RPMI7951 (cell line): ENCODE results near the gene MRPL34. TPM values are rescaled to one million over a fixed set of nuclear protein-coding genes. Genes with fewer than 3 reads are reported as not detected.

Experiments used
- DNase-seq: peaks from one replicate; pipeline ENCODE4 v3.0.0-alpha.2; 2012; ENCODE audit warnings: low read depth
- total RNA-seq: library from RNA; depleted of rRNA; stranded (reverse); fragments of >200 nt; shearing (Covaris generic); gene quantifications from 2 replicates; pipeline ENCODE4 v1.2.3, GENCODE V29; 2014

MRPL34 gene
- total RNA-seq, 1 experiment from 2014 or later: 77.3 TPM

- DNase-seq: no peak
Measured at GRCh38 chr19:17328517-17329365, 23.1 kb downstream of the MRPL34 start.

- DNase-seq: no peak
Measured at GRCh38 chr19:17329366-17330261, 23.9 kb downstream of the MRPL34 start.

DNA sequence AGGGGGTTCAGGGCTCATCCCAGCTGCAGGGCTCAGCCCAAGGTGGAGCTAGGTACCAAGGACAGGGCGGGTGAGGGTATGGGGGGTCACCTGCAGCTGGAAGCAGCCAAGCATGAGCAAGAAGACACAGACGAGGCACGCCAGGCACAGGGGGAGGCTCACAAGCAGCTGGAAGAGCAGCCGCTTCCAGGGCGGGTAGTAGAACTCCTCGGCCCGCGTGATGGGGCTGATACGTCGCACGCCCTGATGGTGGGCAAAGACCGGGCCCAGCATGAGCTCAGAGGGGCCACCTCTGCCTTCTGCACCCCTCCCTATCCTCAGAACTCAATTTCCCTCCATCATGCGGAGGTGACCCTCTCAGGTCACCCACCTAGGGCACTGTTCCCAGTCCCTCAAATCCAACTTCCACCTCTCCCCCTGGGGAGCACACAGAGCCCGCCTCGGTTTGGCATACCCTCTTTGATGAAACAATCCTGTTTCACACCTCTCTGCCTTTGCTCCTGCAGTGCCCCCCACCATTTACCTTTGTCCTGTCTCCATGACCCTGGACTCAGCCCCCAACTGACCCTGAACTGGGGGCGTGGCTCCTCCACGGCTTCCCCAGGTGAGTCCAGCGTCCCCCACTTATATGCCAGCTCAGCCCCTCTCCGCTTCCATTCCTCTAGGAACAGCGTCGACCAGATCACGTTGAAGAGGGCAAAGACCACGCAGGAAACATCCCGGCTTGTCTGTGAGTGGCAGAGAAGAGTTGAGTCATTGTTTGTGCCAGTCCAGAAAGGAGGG lies 24.8 kb downstream of the MRPL34 start:
- DNase-seq: no peak

DNA sequence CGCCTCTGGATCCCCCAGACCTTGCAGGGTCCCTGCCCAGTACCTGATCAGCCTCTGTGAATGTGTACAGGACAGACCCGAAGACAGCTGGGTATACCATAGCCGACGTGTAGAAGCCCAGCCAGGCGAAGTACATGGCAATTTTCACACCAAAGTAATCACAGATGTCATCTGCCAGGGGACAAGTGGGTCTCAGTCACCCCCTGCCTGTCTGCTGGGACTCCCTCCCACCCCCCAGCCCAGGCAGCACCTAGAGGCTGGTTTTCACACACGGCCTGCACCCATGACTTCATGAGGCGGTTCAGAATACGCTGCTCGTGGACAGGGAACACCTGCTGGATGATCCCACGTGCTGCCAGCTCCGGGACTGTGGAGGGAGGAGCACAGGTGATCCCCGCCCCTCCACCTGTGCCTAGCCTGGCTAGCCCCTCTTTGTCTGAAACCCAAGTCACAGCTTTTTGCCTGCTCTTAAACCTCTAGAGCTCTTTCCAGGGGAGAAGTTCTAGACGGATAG lies 25.4 kb downstream of the MRPL34 start:
- DNase-seq: no peak

DNA sequence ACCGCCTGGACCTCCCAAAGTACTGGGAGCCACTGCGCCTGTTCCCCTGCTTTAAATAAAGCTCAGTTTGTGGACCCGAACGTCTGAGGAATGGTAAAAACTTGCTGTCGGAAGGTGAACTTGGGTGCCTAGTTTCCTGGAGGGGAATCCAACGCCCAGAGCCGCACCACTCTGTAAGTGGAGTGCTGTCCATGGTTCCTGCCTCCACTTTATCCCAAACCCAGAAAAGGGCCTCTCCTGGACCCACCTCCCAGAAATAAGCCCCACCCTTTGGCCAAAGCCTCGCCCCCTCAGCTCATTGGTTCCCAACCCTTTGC lies 26.6 kb downstream of the MRPL34 start:
- DNase-seq: no peak

GRCh38 chr19:17332677-17333581 lies 27.3 kb downstream of the MRPL34 start:
- DNase-seq: peak; percentile 60

- peak; percentile 89 for DNase-seq
Measured at GRCh38 chr19:17333611-17334413, 28.1 kb downstream of the MRPL34 start.

DNA sequence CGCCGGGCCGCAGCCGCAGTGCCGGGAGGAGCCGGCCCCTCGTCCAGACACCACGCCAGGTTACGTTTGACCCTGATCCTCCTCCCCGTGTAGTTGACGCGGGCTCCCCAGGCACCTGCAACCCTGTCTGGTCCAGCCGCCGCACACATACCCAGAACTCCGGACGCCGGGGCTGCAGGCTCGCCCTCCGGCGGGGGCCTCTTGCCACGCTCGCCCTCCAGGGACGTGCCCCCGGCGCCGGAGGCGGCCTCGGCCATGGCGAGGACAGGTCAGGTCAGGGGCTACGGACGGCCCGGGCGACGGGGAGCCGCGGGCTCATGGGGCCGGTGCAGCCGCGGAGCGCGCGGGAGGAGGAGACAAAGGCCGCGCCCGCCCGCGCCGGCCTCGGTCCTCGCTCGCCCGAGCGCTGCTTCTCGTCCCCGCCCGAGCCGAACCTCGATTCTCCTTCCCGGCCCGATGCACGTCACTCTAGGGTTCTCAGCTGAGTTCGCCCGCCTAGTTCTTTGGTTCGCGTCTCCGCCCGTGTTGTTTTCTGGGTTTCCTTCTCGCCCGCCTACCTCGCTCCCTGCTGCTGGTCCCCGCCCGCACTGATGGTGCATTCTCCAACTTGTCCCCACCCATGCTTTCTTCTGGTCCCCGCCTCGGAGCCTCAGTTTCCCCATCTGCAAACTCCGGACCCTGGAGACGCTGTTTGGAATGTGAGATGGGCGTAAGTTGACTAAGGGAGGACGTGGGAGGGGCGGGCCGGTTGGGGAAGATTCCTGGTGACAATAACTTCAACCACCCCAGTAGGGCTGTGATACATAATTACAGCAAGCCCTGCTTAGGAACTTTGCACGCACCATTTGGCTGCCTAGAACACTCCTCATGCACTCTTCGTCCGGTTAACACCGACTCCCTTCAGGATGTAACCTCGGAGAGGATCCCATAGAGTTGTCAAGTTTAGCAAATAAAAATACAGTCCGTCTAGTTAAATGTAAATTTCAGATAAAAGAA lies 29.0 kb downstream of the MRPL34 start, which contains the start of gene ANO8:
TSS of gene ANO8 (minus strand) at position 442 of the 996 bp plus-strand sequence. CDS start at position 257, 185 bp downstream.
- peak; percentile 100 for DNase-seq

DNA sequence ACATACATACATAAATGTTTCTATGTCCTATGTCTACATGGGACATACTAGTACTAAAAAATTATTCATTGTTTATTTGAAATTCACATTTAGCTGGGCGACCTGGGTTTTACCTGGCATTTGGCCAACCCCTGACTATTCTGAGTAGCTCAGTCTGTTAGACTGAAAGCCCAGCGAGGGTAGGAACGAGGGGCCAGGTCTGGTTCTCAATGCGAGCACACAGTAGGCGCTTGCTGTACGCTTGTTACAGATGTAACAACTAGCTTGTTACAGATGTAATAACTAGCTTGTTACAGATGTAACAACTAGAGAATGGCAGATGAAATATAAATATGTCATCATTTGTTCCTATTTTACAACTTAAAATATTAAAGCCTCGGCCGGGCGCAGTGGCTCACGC lies 29.9 kb downstream of the MRPL34 start:
- DNase-seq: no peak

- peak; percentile 99 for DNase-seq
Measured at GRCh38 chr19:17336872-17337674, 31.4 kb downstream of the MRPL34 start, which contains the start of gene GTPBP3. Gene GTPBP3 (plus strand): TSS chr19:17337553. CDS start chr19:17337612, 59 bp downstream.

DNA sequence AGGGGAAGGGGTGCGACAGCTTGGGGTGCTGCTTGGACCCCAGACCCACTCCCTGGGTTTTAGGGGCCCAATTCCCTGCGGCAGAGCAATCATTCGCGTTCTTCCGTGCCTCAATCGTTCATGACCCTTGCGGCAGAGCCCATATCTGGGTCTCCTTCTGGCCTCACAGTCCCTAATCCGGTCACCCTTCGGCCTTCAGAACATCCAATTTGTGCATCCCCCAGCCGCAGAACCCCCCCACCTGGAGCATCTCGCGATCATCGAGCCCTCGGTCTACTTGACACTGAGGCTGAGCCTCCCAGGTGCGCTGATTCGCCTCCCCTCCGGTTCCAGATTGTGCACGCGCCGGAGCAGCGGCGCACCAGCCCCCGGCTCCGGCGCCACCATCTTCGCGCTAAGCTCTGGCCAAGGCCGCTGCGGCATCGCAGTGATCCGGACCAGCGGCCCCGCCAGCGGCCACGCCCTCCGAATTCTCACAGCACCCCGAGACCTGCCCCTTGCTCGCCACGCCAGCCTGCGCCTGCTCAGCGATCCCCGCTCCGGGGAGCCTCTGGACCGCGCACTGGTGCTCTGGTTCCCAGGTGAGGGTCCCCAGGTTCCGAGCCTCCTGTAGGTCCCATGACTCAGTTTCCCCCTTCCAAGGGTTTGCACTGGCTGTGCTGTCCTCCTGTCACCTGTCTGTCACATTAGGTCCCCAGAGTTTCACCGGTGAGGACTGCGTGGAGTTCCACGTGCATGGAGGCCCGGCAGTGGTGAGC lies 32.2 kb downstream of the MRPL34 start:
- peak; percentile 35 for DNase-seq

- no peak for DNase-seq
Measured at GRCh38 chr19:17338433-17339078, 32.9 kb downstream of the MRPL34 start.

DNA sequence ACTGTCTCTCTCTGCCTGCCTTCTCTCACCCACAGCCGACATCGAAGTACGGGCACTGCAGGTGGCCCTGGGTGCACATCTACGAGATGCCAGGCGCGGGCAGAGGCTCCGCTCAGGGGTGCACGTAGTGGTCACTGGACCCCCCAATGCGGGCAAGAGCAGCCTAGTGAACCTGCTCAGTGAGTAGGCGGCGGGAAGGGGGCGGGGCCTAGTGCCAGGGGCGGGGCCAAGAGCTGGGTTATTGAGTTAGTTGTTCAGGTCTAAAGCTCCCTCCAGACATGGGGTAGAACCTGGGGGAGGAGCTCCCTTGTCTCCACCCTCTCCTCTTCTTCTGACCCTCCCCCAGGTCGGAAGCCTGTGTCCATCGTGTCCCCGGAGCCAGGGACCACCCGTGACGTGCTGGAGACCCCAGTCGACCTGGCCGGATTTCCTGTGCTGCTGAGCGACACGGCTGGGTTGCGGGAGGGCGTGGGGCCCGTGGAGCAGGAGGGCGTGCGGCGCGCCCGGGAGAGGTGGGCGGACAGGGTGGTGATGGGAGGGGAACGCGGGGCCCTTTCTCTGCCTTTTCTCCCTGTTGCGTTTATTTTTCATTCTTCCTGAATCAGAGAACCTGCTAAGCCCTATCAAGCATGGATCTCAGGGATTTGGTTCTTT lies 33.5 kb downstream of the MRPL34 start:
- no peak for DNase-seq

GRCh38 chr19:17340302-17340870 lies 34.7 kb downstream of the MRPL34 start:
- no peak for DNase-seq

- no peak for DNase-seq
Measured at GRCh38 chr19:17340871-17341357, 35.2 kb downstream of the MRPL34 start.
